Midbrain (tissue), 1 donor: ENCODE results near the gene CNKSR3.

Source experiments
- DNase-seq: peaks from one replicate; lab custom pipeline; 2025; lab: John Stamatoyannopoulos, UW

The CNKSR3 gene

GRCh38 chr6:154457046-154457713, 53.3 kb downstream of the CNKSR3 start:
- no peak for DNase-seq

DNA sequence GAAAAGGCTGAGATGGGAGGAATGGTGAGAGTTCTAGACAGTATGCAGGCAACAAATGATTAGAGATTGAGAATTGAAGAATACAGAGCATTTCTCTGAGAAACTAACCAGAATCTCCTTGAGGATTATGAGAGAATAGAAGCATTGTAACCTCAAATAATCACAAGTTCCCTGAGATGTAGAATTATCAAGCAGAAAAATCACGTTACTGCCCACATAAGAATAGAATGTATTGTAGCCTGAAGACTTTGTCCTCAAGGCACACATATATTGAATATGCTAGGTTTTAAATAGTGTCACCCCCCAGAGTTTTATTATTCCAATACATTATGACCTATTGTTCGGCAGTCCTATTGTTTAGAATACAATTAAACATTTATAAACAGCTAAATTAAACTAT, 57.2 kb downstream of the CNKSR3 start:
- DNase-seq, result no peak

DNA sequence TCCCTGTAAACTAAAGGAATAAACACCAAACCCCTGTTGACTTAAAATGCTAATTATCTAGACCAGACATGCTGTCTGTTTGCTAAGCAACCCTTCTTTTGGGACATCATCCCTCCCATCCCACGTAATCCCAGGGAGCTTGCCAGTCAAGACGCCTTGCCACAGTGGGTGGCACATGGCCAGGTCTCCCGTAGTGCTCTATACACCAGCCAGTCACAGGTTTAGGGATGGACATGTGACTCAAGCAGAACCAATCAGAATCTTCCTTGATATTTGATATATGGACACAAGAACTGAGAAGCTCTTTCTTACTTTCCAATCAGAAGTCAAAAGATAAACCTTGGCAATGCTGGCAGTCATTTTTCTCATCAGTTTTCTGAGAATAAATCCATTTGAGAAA, 60.0 kb downstream of the CNKSR3 start:
- DNase-seq, result no peak

DNA sequence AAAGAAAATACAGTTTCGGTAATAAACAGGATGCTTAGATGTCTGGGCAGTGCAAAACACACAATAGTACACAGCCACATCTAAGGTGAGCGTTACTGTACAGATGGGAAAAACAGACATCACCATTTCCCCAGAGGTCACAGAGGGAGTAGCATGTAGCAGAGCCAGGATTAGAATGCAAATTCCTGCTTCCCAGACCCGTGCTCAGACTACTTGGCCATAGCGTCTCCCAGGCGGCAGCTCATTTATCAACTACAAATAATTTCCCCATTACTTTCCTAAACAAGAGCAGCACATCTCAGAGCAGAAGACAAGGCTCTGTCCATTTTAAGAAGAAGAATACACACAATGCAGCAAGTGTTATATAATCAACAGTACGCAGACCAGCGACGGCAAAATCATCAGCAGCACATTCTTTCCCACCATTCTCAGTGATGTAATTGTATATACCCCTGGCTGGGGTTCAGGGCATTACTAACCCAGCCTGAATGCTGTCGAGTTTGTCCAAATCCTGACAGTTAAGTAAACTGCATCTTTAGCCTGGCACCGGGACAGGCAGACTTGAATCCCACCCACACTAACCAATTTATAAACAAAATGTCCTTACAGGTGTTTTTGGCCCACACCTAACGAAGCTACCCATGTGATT, 61.9 kb downstream of the CNKSR3 start:
- DNase-seq, result peak; percentile 18

DNA sequence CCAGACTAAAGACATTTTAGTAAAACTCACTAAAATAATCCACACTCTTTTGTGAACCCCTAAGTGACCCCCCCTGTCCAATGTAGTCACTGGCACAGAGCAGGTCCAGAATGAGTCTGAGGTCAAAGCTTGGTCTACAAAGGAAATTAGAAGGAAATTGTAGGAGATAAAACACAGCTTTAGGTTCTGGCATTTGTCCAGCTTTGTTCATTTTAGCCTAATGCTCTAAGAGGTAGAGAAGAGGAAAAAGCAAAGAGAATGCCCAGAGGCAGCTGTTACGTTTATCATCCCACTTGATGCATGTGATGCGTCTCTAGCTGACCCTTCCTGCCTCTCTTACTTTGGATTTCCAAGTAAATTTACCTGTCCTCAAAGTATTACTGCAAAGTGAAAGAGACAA, 62.5 kb downstream of the CNKSR3 start:
- no peak for DNase-seq

- DNase-seq, result no peak
Observed at GRCh38 chr6:154446984-154447383, 63.5 kb downstream of the CNKSR3 start.

DNA sequence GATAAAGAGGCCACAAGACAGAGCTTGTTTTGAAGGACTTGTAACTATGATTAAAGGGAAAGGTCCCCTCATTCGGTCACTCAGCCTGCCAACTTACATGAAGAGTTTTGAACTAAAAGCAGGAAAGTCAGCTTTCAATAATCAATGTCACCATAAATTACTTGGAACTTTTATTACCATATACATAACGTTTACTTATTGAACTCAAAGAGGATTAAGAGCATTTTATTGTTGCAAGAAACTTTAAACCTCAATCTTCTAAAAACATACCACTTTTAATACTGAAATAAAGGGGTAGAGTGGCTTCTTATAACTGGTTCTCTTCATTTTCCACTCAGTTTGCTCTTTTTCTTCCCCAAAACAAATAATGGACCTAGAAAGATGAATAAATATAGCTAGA, 65.1 kb downstream of the CNKSR3 start:
- no peak for DNase-seq

GRCh38 chr6:154441995-154442310, 68.5 kb downstream of the CNKSR3 start:
- DNase-seq, result no peak

GRCh38 chr6:154440422-154441043, 70.0 kb downstream of the CNKSR3 start:
- DNase-seq, result no peak

GRCh38 chr6:154440022-154440421, 70.5 kb downstream of the CNKSR3 start:
- DNase-seq, result no peak

- no peak for DNase-seq
Observed at GRCh38 chr6:154438882-154439415, 71.5 kb downstream of the CNKSR3 start.

DNA sequence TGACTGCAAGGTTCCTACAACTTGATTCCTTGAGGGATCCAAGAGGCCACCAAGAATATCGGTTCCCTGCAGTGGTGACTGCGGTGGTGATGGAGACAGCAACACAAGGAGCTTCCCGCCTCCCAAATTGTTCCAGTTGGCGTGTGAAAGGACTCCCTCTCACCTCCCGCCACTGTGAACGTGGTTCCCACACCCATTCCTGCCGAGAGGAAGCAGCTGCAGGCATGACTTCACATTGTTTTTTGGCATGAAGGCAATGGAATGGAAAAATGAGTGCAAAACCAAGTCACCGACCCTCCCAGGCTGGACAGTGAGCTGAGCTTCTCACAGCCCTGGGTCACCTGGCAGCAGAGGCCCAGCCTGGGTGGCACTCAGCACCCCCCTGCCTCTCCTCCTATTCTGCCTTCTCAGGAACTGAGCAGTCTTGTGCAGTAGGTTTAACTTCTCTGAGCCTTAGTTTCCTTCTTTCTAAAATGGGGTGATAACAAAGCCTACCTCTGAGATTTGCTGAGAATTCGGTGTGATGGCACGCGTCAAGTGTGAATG, 75.0 kb downstream of the CNKSR3 start:
- no peak for DNase-seq

DNA sequence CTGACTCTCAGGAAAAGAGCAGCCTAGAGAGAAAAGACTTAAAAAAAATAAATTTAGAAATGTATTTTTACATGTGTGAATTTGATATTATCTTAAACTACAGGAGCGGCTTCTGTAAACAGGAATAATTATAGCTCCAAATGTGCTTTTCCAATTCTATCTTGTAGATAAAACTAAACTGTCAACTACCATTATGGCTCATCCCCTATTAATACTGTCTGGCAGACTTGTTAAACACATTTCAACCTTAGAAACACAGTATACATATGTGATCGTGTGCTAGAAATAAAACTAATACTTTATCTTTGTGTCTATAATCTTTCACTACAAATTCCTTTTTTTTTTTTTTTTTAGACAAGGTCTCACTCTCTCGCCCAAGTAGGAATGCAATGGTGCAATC, 75.8 kb downstream of the CNKSR3 start:
- DNase-seq, result no peak

- no peak for DNase-seq
Observed at GRCh38 chr6:154433477-154434241, 76.8 kb downstream of the CNKSR3 start.

GRCh38 chr6:154432533-154433476, 77.7 kb downstream of the CNKSR3 start:
- no peak for DNase-seq

DNA sequence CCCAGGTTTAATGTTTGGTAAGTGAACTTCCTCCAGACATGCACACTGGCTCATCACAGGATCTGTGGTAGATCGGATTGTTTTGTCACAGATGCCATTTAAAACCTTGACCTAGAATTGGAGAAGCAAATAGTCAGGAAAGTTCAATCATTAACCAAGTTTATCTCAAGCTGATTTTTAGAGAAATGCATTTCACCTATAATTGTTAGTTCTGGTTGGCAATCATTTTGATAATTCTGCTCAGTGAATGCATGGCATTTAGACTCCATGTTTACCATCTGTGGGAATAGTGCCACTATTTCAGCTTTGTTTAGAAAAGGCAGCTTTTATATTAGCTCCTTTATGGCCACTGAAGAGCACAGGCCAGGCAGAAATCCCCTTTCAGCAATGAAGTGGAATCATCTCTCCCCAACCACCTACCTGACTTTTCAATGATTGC, 80.0 kb downstream of the CNKSR3 start:
- no peak for DNase-seq

DNA sequence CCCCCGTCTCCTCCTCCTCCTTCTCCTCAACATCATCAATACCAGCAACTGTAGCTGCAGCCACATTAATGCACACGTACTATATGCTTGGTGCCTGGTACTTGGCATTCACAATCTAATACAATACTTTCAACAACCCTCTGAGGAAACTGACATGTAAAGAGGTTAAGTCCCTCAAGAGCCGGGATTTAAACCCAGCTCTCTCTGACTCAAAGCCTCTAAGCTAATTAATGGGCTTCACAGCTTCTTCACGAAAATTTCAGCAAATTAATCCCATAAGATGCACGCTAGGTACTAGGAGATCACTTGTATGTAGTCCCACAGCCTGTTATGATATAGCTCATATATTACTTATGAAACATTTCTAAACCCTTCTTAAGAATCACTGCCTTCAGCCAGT, 80.8 kb downstream of the CNKSR3 start:
- no peak for DNase-seq

DNA sequence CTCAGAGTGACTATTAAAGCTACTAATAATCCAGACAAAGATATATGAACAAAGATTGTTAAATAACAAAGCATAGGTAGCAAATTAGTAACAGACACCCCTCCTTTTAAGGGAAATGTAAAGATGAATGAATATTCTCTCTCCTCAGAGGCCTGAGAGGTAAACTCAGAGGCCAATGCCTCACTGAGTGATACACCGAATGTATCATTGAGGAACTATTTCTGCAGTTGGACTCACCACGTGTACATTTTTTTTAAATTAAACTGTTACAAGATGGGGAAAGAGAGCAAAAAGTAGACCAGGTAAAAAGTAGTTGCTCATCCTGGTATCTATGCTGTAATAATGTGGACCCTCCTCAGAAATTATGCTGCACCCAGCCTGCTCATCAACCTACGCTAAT, 81.6 kb downstream of the CNKSR3 start:
- DNase-seq, result no peak

GRCh38 chr6:154427446-154427845, 83.0 kb downstream of the CNKSR3 start:
- DNase-seq, result no peak

GRCh38 chr6:154426997-154427396, 83.5 kb downstream of the CNKSR3 start:
- no peak for DNase-seq

DNA sequence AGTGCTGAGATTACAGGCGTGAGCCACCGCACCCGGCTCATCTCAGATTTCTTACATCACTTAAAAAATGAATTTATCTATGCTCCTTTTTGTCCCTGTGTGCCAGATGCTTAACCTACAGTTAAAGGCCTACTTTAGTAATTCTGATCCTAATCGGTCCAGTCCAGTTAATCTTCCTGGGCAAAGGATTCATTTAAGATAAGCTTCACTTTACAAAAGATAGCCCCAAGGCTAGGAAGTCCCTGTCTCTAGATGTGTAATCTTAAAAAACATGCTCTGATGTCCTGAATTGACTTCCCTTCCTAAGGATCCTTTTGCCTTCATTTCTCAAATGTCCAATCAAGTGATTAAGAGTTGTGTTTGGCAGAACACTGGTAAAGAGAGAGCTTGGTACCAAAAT, 85.5 kb downstream of the CNKSR3 start:
- DNase-seq, result no peak
